DMS153 treated with DMSO at 0.1 percent for 48 hours (cell line): ENCODE measurements around the gene FNDC3B.

Experiments used
- DNase-seq: peaks from one replicate; lab custom pipeline; 2025; ENCODE audit not compliant: unreplicated experiment; lab: John Stamatoyannopoulos, UW

The FNDC3B gene

GRCh38 chr3:172111163-172111562, 71.8 kb downstream of the FNDC3B start:
- no peak for DNase-seq

GRCh38 chr3:172112078-172112733, 72.8 kb downstream of the FNDC3B start:
- no peak for DNase-seq

GRCh38 chr3:172112734-172113120, 73.3 kb downstream of the FNDC3B start:
- no peak for DNase-seq

GRCh38 chr3:172113710-172114109, 74.3 kb downstream of the FNDC3B start:
- no peak for DNase-seq

DNA sequence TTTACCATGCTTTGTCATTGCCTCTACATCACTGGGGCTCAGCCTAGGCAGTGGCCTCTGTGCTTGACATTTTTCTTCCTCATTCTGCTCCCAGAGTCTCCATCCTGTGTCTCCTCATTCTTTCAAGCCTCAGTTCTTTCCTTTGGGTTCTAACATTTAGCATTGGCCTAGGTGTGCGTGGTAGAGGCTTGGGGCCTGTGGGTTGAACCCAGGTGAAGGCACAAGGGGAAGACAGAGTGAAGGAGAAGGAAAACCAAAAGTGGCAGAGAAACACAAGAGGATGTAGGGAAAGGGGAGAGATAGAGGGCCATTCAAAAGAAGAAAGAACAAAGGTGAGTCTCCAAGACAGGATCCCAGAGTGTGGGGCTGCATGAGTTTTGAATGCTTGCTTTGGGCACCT, 75.7 kb downstream of the FNDC3B start:
- DNase-seq: no peak

DNA sequence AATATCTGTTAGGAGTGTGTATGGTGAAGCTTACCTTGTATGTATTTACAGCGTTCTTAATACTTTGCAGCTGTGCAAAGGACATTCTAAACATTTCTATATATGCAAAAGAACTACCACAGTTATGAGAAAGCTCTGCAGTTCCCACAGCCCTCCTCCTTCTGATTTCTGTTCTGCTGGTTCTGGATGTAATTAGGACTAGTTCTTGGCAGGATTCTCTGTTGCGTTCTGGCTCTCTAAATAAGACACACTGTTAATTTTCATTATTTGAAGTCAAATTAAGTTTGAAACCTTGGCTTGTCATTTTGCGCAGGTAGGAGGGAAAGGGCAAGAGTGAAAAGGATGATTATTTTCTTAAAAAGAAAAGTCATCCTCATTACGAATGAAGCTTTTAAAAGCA, 76.4 kb downstream of the FNDC3B start:
- DNase-seq: no peak

GRCh38 chr3:172118019-172118418, 78.6 kb downstream of the FNDC3B start:
- DNase-seq: no peak

- no peak for DNase-seq
Observed at GRCh38 chr3:172119266-172119969, 80.0 kb downstream of the FNDC3B start.

DNA sequence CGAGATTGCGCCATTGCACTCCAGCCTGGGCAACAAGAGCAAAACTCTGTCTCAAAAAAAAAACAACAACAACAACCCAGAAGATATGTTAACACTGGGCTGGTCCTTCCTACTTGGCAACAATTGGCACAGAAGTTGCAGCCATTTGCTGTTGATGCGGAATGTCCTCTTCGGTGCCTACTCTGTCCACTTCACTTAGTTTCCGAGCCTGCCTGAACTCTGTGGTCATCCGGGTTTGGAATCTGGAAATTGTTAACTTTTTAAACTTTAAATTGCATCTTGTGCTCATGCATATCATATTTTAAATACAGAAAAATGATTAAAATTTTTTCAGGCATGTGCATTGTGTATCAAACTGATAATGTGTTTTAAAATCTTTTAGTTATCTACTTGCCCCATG, 81.5 kb downstream of the FNDC3B start:
- no peak for DNase-seq

GRCh38 chr3:172121981-172122380, 82.6 kb downstream of the FNDC3B start:
- no peak for DNase-seq

GRCh38 chr3:172124271-172124670, 84.9 kb downstream of the FNDC3B start:
- DNase-seq: no peak

- no peak for DNase-seq
Observed at GRCh38 chr3:172125053-172125452, 85.7 kb downstream of the FNDC3B start.

GRCh38 chr3:172125963-172126457, 86.6 kb downstream of the FNDC3B start:
- DNase-seq: no peak

GRCh38 chr3:172126741-172127140, 87.4 kb downstream of the FNDC3B start:
- no peak for DNase-seq

GRCh38 chr3:172127141-172127540, 87.8 kb downstream of the FNDC3B start:
- DNase-seq: no peak

DNA sequence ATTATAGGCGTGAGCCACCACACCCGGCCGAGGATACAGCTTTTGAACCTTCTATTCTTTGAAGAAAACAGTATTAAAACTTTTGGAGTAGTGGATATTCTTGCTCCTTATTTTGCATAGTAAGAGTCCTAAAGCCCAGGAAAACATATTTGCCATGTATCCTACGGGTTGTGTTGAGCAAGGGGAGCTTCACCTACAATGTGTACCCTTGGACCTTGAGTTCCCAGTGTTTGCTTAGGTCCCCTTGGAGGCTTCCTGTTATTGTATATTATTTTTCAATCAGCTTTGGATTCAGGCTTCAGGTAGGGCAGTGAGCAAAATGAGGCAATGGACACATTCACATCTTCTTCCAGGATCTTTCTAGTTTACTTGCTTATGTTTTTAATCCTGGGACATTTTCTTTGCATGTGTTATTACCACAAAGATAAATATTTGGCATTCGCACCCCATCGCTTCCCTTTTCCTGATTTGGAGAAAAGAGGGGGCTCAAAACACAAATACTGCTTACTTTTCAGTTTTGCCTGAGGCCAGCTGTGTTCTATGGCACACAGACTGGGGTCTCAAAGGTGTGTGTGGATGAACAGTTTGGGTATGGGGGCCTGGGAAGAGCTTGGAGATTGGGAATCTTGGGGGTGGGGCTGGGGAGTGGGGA, 88.7 kb downstream of the FNDC3B start:
- no peak for DNase-seq

- DNase-seq: no peak
Observed at GRCh38 chr3:172128858-172129257, 89.5 kb downstream of the FNDC3B start.

- DNase-seq: no peak
Observed at GRCh38 chr3:172129498-172129849, 90.1 kb downstream of the FNDC3B start.

DNA sequence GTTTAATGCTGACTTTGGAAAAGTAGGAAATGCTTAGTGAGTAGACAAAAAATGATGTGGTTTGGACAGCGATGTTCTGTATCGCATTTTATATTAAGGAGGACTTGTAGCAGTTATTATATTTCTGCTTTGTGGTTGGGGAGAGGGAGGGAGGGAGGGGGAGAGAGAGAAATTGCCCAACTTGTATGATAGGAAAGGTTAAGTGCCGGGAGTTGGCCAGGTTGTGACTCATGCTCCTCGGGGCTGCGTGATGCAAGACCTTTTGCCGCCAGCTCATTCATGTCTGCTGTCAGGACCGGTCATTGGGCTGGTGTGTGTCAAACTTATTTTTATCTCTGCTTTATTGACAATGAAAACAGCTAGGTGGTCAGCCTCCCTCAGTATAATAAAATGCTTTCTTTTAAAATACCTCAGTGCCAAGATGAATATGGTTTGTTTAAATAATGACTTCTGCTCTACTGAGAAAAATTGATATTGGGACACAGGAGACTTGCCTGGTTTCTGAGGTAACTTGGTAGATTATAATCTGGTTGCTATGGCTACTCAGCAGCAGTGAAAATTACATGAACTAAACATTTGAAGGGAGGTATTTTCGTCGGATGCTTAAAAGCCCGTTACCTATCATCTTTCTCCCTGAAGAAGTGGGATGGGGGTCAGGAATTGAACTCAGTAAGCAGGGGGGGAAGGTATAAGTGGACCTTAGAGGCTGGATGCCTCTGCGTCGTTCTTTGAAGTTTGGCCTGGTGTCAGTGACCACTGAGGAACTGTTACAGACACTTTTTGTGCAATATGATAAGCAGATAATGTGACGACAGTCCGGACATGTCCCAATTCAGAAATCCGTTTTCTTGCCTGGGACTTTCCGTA, 90.7 kb downstream of the FNDC3B start:
- no peak for DNase-seq

GRCh38 chr3:172130717-172131050, 91.3 kb downstream of the FNDC3B start:
- DNase-seq: no peak

DNA sequence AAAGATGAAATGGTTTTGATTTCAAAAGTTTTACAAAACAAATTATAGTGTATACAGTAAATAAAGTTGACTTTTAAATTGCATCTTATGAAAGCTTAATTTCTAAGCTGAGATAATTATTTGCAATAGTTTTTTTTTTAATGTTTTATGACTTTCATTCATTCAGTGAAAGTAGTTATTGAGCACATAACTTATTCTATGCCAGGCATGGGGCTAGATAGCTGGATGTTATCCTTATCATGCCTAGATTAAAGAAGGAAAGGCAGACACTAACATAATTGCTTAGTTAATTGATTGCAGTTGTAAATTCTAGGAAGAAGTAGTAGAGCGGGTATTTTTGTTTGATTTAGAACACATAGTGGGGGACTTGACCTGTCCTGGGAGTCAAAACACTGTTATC, 92.4 kb downstream of the FNDC3B start:
- DNase-seq: no peak
